ENCODE data around the gene POU2F1. TPM values are rescaled to one million over a fixed set of nuclear protein-coding genes. Genes with fewer than 3 reads are reported as not detected.

The POU2F1 gene
- total and polyA plus RNA-seq, 2 experiments from 2014 or later = 38.8 to 66.1 TPM

GRCh38 chr1:167305059-167305705, 84.5 kb downstream of the POU2F1 start (continued):
- TF ChIP-seq, protein P1, sequence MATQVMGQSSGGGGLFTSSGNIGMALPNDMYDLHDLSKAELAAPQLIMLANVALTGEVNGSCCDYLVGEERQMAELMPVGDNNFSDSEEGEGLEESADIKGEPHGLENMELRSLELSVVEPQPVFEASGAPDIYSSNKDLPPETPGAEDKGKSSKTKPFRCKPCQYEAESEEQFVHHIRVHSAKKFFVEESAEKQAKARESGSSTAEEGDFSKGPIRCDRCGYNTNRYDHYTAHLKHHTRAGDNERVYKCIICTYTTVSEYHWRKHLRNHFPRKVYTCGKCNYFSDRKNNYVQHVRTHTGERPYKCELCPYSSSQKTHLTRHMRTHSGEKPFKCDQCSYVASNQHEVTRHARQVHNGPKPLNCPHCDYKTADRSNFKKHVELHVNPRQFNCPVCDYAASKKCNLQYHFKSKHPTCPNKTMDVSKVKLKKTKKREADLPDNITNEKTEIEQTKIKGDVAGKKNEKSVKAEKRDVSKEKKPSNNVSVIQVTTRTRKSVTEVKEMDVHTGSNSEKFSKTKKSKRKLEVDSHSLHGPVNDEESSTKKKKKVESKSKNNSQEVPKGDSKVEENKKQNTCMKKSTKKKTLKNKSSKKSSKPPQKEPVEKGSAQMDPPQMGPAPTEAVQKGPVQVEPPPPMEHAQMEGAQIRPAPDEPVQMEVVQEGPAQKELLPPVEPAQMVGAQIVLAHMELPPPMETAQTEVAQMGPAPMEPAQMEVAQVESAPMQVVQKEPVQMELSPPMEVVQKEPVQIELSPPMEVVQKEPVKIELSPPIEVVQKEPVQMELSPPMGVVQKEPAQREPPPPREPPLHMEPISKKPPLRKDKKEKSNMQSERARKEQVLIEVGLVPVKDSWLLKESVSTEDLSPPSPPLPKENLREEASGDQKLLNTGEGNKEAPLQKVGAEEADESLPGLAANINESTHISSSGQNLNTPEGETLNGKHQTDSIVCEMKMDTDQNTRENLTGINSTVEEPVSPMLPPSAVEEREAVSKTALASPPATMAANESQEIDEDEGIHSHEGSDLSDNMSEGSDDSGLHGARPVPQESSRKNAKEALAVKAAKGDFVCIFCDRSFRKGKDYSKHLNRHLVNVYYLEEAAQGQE (IDR thresholded peaks at IDR 0.05; ENCODE audit: unreplicated experiment) = no peak
- TF ChIP-seq ZNF462 (CRISPR knock-in tag; IDR thresholded peaks at IDR 0.05) (no peak), EZH2 (IDR thresholded peaks at IDR 0.05; ENCODE audit: low read depth, unreplicated experiment) (no peak), CREB1 (CRISPR knock-in tag; IDR thresholded peaks at IDR 0.05; ENCODE audit: low read depth) (no peak)
